GM12801 (cell line): ENCODE measurements around the gene MRPL23.

ENCODE experiments used
- TF ChIP-seq, protein P1 (sequence below): IDR thresholded peaks from one replicate; pipeline ENCODE4 v1.5.1; 2011; ENCODE audit warnings: control low read depth; ENCODE audit not compliant: insufficient read length; ENCODE audit errors: extremely low read depth

The MRPL23 gene

DNA sequence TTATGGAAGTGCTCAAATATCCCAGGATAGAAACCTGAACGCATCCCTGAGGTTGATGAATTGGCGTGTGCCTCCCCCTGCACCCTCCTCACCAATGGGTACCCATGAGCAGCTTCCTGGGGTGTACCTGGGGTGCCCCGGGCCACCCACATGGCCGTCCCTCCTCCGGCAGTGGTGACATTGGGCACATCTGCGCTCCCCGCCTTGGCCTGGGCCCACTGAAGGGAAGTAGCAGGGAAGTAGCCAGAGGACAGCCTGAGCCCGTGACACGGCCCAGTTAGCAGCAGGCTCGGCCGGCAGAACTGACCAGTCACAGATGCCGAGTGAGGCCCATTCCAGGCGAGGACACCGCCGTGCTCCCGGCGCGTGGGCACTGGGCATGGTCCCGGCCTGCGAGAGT, 16.7 kb downstream of the MRPL23 start:
- TF ChIP-seq, protein P1, sequence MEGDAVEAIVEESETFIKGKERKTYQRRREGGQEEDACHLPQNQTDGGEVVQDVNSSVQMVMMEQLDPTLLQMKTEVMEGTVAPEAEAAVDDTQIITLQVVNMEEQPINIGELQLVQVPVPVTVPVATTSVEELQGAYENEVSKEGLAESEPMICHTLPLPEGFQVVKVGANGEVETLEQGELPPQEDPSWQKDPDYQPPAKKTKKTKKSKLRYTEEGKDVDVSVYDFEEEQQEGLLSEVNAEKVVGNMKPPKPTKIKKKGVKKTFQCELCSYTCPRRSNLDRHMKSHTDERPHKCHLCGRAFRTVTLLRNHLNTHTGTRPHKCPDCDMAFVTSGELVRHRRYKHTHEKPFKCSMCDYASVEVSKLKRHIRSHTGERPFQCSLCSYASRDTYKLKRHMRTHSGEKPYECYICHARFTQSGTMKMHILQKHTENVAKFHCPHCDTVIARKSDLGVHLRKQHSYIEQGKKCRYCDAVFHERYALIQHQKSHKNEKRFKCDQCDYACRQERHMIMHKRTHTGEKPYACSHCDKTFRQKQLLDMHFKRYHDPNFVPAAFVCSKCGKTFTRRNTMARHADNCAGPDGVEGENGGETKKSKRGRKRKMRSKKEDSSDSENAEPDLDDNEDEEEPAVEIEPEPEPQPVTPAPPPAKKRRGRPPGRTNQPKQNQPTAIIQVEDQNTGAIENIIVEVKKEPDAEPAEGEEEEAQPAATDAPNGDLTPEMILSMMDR, result no peak

DNA sequence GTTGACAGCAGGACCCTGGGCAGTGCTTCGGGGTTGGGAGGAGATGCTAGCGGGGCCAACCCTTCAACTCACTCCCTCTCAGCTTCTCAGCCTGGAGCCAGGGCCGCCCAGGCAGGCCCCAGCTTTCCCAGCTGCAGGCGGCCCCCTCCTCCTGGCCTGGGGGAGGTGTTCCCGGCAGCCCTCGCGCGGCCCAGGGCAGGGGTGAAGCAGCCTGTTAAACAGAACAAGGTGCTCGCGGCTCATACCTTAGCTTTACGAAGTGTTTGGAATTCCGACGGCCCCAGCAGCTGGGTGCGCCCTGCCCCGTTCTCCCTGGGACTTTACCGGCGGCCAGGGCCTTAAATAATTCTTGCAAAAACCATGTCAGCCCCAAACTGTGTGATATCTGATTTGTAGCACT, 17.2 kb downstream of the MRPL23 start:
- TF ChIP-seq, protein P1, result no peak

DNA sequence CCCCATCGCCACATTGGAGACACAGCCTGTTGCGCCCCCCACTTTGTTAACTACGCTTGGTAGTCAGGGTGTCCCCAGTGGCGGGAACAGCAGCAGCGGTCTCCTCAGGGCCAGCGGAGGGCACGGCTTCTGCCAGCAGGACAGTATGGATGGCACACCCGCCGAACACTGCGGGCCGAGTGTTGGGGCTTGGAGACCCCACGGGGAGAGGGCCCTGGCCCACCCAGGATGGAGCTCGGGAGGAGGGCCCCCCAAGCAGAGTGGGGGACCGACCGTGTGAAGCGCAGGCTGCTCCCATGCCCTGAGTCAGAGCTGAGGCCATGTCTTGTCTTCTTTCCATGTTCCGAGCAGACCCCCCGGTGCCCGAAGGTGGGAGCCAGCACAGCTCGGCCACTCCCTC, 17.8 kb downstream of the MRPL23 start:
- TF ChIP-seq, protein P1, result no peak

DNA sequence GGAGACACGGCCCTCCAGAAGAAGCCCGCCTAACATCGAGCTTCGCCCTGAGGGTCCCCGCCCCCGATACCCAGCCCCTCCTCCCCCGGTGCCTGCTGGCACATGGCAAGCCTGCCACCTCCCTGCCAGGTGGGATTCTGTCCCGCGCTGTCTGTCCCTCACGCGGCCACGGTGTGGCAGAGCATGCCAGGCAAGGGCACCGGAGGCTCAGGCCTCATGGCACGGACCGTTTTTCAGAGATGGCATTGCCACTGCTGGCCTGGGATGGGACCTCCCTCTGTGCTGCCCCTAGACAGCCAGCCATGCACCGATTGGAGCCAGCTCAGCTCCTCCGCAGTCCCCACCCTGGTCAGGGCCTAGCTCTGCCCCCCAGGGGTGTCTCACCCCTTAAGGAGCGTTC, 19.4 kb downstream of the MRPL23 start:
- TF ChIP-seq, protein P1, result no peak

DNA sequence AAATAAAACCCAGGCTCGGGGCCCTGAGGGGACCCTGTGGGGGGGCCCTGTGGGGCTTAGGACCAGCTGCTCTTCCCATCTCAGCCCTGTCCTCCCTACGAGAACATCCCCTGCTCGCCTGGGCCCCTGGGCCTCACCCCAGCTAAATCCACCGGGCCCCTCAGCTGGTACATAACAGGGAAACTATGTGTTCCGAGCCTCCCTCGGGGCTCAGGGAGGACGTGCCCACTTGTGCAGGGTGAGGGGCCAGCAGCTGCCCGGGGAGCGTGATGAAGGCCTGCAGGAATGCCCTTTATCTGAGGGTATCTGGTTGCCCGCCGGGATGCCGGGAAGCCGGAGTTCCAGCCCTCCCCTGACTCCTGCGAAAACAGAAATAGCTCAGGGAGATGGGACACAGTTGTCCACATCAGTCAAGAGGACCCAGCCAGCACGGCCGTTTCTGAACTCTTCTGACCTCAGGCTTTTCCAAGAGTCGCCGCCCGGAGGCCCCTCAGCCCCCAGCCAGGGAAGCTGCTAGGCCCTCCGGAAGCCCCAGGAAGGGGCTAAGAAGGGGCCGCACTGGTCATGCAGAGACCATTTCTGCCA, 20.6 kb downstream of the MRPL23 start:
- TF ChIP-seq, protein P1, result no peak

DNA sequence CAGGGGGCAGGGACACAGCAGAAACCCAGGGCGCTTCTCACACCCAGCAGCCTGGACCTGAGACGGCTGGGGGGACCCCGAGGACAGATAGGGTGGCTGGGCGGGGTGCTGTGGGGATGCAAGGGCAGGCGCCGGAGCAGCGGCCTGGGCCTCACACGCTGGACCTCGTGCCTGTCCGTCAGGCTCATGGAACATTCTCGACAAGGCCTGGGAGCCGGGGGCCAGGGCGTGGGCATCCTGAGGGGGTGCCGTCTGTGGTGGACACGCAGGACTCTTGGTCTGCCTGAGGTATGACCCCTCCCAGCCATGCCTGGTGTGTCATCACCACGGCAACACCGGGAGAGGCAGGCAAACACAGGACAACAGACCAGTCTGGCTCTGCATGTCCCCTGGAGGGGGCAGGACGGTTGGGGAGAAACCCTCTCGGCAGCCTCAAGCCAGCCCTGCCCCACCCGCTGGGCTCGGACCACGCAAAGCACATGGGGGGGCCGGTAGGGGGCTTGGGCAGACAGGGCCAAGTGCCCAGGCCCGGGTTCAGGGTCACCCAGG, 21.4 kb downstream of the MRPL23 start:
- TF ChIP-seq, protein P1, result no peak

DNA sequence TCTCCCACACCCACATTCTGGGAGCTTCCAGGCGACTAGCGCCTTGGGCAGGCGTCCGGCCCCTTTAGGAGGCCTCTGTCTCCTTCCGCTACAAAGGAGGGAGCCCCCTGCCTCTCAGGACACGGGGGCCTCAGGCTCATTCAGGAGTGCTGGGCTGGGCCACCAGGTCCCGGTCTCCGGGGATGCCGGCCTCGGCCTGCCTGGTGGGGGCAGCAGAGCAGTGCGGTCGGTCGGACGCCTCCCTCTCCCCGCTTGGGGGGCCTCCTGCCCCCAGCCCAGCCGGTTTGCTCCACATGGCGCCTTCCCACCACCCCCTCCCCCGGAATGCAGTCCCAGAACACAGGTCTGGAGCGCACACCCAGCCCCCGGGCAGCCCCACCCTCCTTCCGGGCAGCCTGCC, 21.9 kb downstream of the MRPL23 start:
- TF ChIP-seq, protein P1, result no peak
